ENCODE measurements around the gene APCDD1L. TPM values are rescaled to one million over a fixed set of nuclear protein-coding genes. Genes with fewer than 3 reads are reported as not detected.

Gene APCDD1L
- total and polyA plus RNA-seq, 2 of the 8 experiments (the other 6 are each of a cell fraction or from before 2014, with no cell fraction given): 0.83 to 3.1 TPM

- TF ChIP-seq CHD7 (IDR thresholded peaks at IDR 0.05; ENCODE audit: insufficient replicate concordance, low read length) (no peak), MAX (IDR thresholded peaks at IDR 0.05) (no peak), RBBP5 (IDR thresholded peaks at IDR 0.05; ENCODE audit: borderline replicate concordance, low read depth, low read length) (no peak), CBX5 (IDR thresholded peaks at IDR 0.05; ENCODE audit: low read depth, low read length) (no peak)
Measured at GRCh38 chr20:58521763-58522162, 6.6 kb upstream of the APCDD1L start (continued).
